Measurements from ENCODE around the gene MYCBPAP.

MYCBPAP gene

DNA sequence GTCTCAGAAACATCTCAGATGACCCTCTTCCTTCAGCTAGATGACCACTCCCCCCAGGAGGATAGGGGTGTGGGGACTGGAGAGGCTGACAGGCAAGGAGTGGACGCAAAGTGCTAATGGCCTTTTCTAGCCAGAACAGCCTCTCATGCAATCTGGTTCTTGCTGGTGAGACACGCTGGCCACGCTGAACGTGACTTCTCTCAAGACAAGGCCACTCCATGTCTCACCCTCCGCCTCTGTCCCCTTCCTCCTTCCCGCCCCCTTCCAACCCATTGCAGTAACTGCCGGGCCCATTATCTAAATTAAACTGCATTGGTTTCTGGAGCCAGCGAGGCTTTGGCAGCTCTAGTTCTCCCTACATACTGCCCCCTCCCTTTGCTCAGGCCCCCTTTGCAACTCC lies 61.8 kb downstream of the MYCBPAP start:
- Histone ChIP-seq H3K4me1 (ENCODE audit: control insufficient read depth, insufficient read depth, low read length) (no peaks in the 10 kb centered on the region), H3K4me3 (ENCODE audit: low read length) (no peak overlapping the region), H3K9ac (ENCODE audit: low read length) (no peak overlapping the region), H3K9me3 (ENCODE audit: control insufficient read depth, low read length) (no peaks in the 10 kb centered on the region), H3K27me3 (ENCODE audit: control insufficient read depth, insufficient read depth, low read length) (peaks cover 24% of the 10 kb centered on the region), H3K36me3 (ENCODE audit: control insufficient read depth, insufficient read depth, low read length) (no peaks in the 10 kb centered on the region)

DNA sequence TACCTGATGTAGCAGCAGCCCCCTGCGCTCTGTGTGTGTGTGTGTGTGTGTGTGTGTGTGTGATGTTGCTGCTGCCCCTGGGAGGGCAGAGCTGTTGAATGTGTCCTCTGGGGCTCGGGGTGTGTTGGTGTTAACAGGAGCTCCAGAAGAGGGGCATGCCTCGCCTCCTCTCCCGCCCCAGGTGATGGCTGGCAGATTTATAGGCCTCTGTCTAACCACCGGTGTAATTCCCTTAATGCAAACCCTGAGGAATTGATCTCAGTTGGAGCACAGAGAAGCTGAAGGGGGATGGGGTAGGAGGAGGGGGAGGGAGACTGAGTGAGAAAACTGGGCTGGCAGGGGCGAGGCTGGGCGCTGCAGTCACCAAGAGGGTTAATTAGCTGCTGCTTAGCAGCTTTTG lies 62.3 kb downstream of the MYCBPAP start:
- no peaks in the 10 kb centered on the region for H3K9me3 ChIP-seq (ENCODE audit: control insufficient read depth, low read length)
- no peak overlapping the region for H3K9ac ChIP-seq (ENCODE audit: low read length)
- H3K4me1 ChIP-seq (ENCODE audit: control insufficient read depth, insufficient read depth, low read length) = no peaks in the 10 kb centered on the region
- H3K36me3 ChIP-seq (ENCODE audit: control insufficient read depth, insufficient read depth, low read length) = no peaks in the 10 kb centered on the region
- no peak overlapping the region for H3K4me3 ChIP-seq (ENCODE audit: low read length)
- H3K27me3 ChIP-seq (ENCODE audit: control insufficient read depth, insufficient read depth, low read length) = peaks cover 19% of the 10 kb centered on the region

DNA sequence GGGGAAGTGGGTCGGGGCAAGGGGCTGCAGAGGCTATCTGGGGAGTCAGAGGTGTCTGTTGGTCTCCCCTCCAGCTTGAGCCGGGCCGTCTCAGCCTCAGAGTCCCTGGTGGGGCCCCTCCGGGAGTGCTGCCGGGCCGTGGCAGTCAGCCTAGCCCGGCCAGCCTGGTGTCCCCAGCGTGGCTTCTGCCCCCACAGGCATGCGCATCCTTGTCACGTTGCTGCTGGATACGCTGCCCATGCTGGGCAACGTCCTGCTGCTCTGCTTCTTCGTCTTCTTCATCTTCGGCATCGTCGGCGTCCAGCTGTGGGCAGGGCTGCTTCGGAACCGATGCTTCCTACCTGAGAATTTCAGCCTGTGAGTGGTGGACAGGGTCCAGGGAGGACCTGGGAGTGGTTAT lies 63.4 kb downstream of the MYCBPAP start:
- Histone ChIP-seq H3K9ac (ENCODE audit: low read length) (no peak overlapping the region), H3K4me3 (ENCODE audit: low read length) (no peak overlapping the region), H3K36me3 (ENCODE audit: control insufficient read depth, insufficient read depth, low read length) (no peaks in the 10 kb centered on the region), H3K4me1 (ENCODE audit: control insufficient read depth, insufficient read depth, low read length) (no peaks in the 10 kb centered on the region), H3K9me3 (ENCODE audit: control insufficient read depth, low read length) (no peaks in the 10 kb centered on the region), H3K27me3 (ENCODE audit: control insufficient read depth, insufficient read depth, low read length) (peaks cover 9% of the 10 kb centered on the region)

DNA sequence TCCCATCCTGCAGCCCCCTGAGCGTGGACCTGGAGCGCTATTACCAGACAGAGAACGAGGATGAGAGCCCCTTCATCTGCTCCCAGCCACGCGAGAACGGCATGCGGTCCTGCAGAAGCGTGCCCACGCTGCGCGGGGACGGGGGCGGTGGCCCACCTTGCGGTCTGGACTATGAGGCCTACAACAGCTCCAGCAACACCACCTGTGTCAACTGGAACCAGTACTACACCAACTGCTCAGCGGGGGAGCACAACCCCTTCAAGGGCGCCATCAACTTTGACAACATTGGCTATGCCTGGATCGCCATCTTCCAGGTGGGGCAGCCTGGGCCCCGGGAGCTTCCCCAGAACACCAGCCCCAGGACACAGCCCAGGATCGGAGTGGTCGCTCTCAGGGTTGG lies 64.3 kb downstream of the MYCBPAP start:
- Histone ChIP-seq H3K9me3 (ENCODE audit: control insufficient read depth, low read length) (no peaks in the 10 kb centered on the region), H3K36me3 (ENCODE audit: control insufficient read depth, insufficient read depth, low read length) (no peaks in the 10 kb centered on the region), H3K4me1 (ENCODE audit: control insufficient read depth, insufficient read depth, low read length) (no peaks in the 10 kb centered on the region), H3K4me3 (ENCODE audit: low read length) (no peak overlapping the region), H3K9ac (ENCODE audit: low read length) (no peak overlapping the region), H3K27me3 (ENCODE audit: control insufficient read depth, insufficient read depth, low read length) (no peaks in the 10 kb centered on the region)

DNA sequence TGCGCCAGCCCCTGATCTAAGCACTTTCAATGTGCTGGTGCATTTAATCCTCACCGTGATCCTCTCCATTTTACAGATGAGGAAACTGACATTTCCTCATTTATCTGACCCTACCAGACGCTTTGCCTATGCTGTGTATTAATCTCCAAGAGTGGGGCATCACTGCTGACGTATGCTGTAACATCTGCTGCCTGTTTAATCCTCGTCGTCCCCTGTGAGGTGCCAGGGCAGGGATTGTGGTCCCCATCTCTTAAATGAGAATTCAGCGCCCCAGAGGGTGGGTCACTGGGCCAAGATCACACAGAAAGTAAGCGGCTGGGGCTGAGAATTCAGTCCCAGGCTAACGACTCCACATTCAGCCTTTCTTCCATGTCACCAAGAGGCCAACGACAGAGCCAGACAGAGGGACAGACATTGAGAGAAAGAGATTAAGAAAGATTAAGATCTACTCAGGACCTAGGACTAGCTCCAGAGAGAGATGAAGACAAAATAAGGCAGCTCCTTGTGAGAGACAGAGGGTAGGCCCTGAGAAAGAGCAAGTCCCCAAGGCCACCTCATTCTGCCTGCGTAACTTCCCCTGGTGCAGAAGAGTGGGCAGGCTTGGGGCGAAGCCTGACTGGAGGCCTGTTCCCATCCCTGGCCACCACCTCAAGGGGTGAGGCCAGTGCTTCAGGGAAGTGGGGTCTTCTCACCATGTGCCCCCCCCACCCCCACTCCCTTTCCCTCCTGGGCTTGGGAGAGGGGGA lies 65.8 kb downstream of the MYCBPAP start:
- Histone ChIP-seq H3K4me1 (ENCODE audit: control insufficient read depth, insufficient read depth, low read length) (no peaks in the 10 kb centered on the region), H3K36me3 (ENCODE audit: control insufficient read depth, insufficient read depth, low read length) (no peaks in the 10 kb centered on the region)

DNA sequence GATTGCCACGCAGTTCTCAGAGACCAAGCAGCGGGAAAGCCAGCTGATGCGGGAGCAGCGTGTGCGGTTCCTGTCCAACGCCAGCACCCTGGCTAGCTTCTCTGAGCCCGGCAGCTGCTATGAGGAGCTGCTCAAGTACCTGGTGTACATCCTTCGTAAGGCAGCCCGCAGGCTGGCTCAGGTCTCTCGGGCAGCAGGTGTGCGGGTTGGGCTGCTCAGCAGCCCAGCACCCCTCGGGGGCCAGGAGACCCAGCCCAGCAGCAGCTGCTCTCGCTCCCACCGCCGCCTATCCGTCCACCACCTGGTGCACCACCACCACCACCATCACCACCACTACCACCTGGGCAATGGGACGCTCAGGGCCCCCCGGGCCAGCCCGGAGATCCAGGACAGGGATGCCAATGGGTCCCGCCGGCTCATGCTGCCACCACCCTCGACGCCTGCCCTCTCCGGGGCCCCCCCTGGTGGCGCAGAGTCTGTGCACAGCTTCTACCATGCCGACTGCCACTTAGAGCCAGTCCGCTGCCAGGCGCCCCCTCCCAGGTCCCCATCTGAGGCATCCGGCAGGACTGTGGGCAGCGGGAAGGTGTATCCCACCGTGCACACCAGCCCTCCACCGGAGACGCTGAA lies 67.5 kb downstream of the MYCBPAP start:
- H3K27me3 ChIP-seq (ENCODE audit: control insufficient read depth, insufficient read depth, low read length) = peaks cover 11% of the 10 kb centered on the region
- no peak overlapping the region for H3K9ac ChIP-seq (ENCODE audit: low read length)
- H3K9me3 ChIP-seq (ENCODE audit: control insufficient read depth, low read length) = no peaks in the 10 kb centered on the region
- no peak overlapping the region for H3K4me3 ChIP-seq (ENCODE audit: low read length)
- H3K4me1 ChIP-seq (ENCODE audit: control insufficient read depth, insufficient read depth, low read length) = no peaks in the 10 kb centered on the region
- H3K36me3 ChIP-seq (ENCODE audit: control insufficient read depth, insufficient read depth, low read length) = no peaks in the 10 kb centered on the region

More for the DNA sequence above, 65.8 kb downstream of the MYCBPAP start:
- no peak overlapping the region for H3K4me3 ChIP-seq (ENCODE audit: low read length)
- no peaks in the 10 kb centered on the region for H3K9me3 ChIP-seq (ENCODE audit: control insufficient read depth, low read length)
- H3K9ac ChIP-seq (ENCODE audit: low read length) = no peak overlapping the region
- H3K27me3 ChIP-seq (ENCODE audit: control insufficient read depth, insufficient read depth, low read length) = peaks cover 4% of the 10 kb centered on the region

DNA sequence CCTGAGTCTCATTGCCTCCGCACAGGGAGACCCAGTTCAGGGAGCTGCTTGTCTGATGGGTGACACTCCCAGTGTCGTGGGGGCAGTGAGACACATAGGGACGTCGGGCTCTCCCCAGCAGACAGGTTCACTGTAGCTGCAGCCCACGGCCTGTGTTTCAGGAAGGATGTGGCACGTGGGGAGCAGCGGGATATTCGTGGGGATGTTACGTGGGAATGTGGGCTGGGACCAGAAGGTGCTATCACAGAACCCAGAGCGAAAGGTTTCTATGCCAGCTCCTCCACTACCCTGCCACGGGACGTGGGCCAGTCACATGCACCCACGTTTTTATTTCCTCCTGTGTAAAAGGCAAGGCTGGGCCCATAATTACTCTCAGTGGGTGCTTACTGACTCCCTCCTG lies 68.6 kb downstream of the MYCBPAP start:
- no peaks in the 10 kb centered on the region for H3K4me1 ChIP-seq (ENCODE audit: control insufficient read depth, insufficient read depth, low read length)
- H3K27me3 ChIP-seq (ENCODE audit: control insufficient read depth, insufficient read depth, low read length) = peaks cover 15% of the 10 kb centered on the region
- no peaks in the 10 kb centered on the region for H3K36me3 ChIP-seq (ENCODE audit: control insufficient read depth, insufficient read depth, low read length)
- H3K9ac ChIP-seq (ENCODE audit: low read length) = no peak overlapping the region
- no peaks in the 10 kb centered on the region for H3K9me3 ChIP-seq (ENCODE audit: control insufficient read depth, low read length)
- no peak overlapping the region for H3K4me3 ChIP-seq (ENCODE audit: low read length)

DNA sequence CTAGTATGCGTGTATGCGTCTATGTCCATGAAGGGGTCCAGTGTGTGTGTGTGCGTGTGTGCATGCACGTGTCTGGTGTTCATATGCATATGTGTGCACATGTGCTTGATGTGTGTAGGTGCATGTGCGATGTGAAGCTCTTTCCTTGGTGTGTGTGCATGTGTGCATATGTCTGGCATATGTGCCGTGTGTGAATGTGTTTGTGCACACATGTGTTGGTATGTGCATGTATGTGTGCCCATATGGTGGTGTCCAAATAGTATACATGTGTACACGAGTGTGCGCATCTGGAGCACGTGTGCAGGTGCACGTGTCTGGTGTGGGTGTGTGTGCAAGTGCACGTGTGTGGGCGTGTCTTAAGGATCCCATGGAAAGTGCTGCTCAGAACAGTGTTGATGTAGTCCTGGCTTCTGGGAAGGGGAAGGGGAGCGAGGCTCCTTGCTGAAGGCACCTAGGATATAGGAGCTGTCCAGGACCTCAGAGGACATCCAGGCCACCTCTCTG lies 69.3 kb downstream of the MYCBPAP start:
- H3K27me3 ChIP-seq (ENCODE audit: control insufficient read depth, insufficient read depth, low read length) = peaks cover 15% of the 10 kb centered on the region
- H3K36me3 ChIP-seq (ENCODE audit: control insufficient read depth, insufficient read depth, low read length) = no peaks in the 10 kb centered on the region
- H3K9ac ChIP-seq (ENCODE audit: low read length) = no peak overlapping the region
- H3K4me3 ChIP-seq (ENCODE audit: low read length) = no peak overlapping the region
- H3K9me3 ChIP-seq (ENCODE audit: control insufficient read depth, low read length) = no peaks in the 10 kb centered on the region
- no peaks in the 10 kb centered on the region for H3K4me1 ChIP-seq (ENCODE audit: control insufficient read depth, insufficient read depth, low read length)

DNA sequence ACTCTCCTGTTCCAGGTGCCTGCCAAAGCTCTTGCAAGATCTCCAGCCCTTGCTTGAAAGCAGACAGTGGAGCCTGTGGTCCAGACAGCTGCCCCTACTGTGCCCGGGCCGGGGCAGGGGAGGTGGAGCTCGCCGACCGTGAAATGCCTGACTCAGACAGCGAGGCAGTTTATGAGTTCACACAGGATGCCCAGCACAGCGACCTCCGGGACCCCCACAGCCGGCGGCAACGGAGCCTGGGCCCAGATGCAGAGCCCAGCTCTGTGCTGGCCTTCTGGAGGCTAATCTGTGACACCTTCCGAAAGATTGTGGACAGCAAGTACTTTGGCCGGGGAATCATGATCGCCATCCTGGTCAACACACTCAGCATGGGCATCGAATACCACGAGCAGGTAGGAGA lies 69.9 kb downstream of the MYCBPAP start:
- no peaks in the 10 kb centered on the region for H3K9me3 ChIP-seq (ENCODE audit: control insufficient read depth, low read length)
- no peak overlapping the region for H3K9ac ChIP-seq (ENCODE audit: low read length)
- H3K27me3 ChIP-seq (ENCODE audit: control insufficient read depth, insufficient read depth, low read length) = peaks cover 16% of the 10 kb centered on the region
- no peaks in the 10 kb centered on the region for H3K36me3 ChIP-seq (ENCODE audit: control insufficient read depth, insufficient read depth, low read length)
- no peak overlapping the region for H3K4me3 ChIP-seq (ENCODE audit: low read length)
- H3K4me1 ChIP-seq (ENCODE audit: control insufficient read depth, insufficient read depth, low read length) = no peaks in the 10 kb centered on the region

DNA sequence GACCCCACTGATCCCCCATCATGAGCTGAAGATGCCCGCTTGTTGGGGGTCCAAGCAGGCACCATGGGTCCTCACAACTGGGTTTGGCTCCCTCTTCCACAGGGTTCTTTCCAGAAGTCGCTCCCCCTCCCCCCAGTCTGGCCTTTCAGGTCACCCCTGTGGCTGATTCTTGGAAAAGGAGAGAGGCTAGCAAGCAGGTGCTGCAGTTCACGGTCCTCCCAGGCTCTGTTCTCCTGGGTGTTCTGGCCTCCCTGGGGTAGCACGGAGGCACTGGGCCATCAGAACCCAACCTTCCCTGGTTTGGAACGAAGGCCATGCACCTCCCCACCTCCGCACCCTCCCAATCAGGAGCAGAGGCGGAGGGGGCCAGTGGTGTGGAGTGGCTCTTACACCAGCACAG lies 71.2 kb downstream of the MYCBPAP start:
- no peak overlapping the region for H3K9ac ChIP-seq (ENCODE audit: low read length)
- H3K9me3 ChIP-seq (ENCODE audit: control insufficient read depth, low read length) = no peaks in the 10 kb centered on the region
- H3K4me1 ChIP-seq (ENCODE audit: control insufficient read depth, insufficient read depth, low read length) = no peaks in the 10 kb centered on the region
- no peaks in the 10 kb centered on the region for H3K36me3 ChIP-seq (ENCODE audit: control insufficient read depth, insufficient read depth, low read length)
- H3K27me3 ChIP-seq (ENCODE audit: control insufficient read depth, insufficient read depth, low read length) = peaks cover 22% of the 10 kb centered on the region
- H3K4me3 ChIP-seq (ENCODE audit: low read length) = no peak overlapping the region

DNA sequence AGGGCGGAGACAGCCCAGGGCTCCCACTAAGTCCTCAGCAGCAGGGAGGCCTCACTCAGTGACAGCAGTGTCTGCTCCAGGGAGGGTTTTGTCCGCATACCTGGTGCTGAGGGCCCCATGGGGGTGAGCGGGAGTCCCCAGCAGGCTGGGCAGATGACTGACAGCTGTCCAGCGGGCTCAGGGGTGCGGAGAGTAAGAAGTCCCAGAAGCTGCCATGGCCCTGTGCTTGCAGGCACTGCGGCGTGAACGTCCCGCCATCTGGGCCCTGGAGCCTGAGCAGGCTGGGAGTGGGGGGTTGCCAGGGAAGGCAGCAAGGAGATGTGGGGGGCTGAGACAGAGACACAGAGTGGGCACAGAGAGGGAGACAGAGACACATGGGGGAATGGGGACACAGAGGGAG lies 72.4 kb downstream of the MYCBPAP start:
- Histone ChIP-seq H3K4me3 (ENCODE audit: low read length) (no peak overlapping the region), H3K27me3 (ENCODE audit: control insufficient read depth, insufficient read depth, low read length) (peaks cover 22% of the 10 kb centered on the region), H3K9me3 (ENCODE audit: control insufficient read depth, low read length) (no peaks in the 10 kb centered on the region), H3K9ac (ENCODE audit: low read length) (no peak overlapping the region), H3K36me3 (ENCODE audit: control insufficient read depth, insufficient read depth, low read length) (no peaks in the 10 kb centered on the region), H3K4me1 (ENCODE audit: control insufficient read depth, insufficient read depth, low read length) (no peaks in the 10 kb centered on the region)

All from mucosa of stomach (tissue), 1 donor.